HT-29 (cell line): ENCODE measurements around the gene MSH4. TPM values are rescaled to one million over a fixed set of nuclear protein-coding genes. Genes with fewer than 3 reads are reported as not detected.
A peak's percentile ranks its signal among the peaks of the same experiment; 100 is the strongest.
"Not testable (repeated sequence)": the region's sequence is repeated elsewhere in the genome, so short reads cannot be mapped to it uniquely, and the experiment has no call there.

Experiments used
- DNase-seq: peaks from one replicate; pipeline ENCODE4 v3.0.0-alpha.2; 2015; ENCODE audit warnings: low spot score
- total RNA-seq: library from RNA; depleted of rRNA; stranded (reverse); fragments of >200 nt; shearing (Covaris generic); gene quantifications from 2 replicates; pipeline ENCODE4 v1.2.3, GENCODE V29; 2014; rRNA removed

The MSH4 gene
- total RNA-seq: 0.05 and 0.16 TPM in 2 replicates

DNA sequence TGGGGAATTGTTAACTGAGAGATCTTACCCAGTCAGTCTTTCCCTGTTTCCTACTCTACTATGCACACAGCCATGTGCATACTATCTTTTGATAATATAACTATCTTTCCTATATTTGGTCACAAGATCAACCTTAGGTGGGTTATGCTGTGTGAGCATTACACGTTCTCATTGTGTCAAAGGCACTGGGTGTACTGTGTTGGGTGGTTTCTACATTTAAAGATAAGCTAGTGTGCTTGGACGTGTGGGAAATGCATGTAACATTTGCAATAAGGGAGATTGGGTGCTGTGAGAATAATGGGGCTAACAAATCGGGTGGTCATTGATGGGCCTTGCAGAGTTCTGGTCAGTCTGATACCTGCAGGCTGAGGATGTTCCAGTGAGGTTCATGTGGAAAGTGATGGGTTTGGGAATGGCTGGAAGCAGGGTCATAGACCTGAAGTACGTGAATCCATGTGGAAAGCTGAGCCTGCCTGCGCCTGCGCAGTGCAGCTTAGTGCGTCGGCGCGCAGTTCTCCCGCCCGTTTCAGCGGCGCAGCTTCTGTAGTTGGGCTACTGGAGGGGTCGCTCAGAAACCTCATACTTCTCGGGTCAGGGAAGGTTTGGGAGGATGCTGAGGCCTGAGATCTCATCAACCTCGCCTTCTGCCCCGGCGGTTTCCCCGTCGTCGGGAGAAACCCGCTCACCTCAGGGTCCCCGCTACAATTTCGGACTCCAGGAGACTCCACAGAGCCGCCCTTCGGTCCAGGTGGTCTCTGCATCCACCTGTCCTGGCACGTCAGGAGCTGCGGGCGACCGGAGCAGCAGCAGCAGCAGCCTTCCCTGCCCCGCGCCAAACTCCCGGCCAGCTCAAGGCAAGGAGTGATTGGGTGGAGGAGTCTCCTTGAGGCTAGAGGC, at the start of gene MSH4:
Gene MSH4 (plus strand): TSS at position 507 of the 897 bp plus-strand sequence. CDS start 104 bp downstream, at position 611.
- DNase-seq: no peak

DNA sequence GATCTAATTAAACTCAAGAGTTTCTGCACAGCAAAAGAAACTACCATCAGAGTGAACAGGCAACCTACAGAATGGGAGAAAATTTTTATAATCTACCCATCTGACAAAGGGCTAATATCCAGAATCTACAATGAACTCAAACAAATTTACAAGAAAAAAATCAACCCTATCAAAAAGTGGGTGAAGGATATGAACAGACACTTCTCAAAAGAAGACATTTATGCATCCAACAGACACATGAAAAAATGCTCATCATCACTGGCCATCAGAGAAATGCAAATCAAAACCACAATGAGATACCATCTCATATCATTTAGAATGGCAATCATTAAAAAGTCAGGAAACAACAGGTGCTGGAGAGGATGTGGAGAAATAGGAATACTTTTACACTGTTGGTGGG, 39.5 kb upstream of the MSH4 start:
- not testable (repeated sequence) for DNase-seq

DNA sequence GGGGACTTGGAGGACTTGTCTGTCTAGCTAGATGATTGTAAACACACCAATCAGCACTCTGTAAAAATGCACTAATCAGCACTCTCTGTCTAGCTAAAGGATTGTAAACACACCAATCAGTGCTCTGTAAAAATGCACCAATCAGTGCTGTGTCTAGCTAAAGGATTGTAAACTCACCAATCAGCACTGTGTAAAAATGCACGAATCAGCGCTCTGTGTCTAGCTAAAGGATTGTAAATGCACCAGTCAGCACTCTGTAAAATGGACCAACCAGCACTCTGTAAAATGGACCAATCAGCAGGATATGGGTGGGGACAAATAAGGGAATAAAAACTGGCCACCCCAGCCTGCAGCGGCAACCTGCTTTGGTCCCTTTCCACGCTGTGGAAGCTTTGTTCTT, 38.1 kb upstream of the MSH4 start:
- not testable (repeated sequence) for DNase-seq

DNA sequence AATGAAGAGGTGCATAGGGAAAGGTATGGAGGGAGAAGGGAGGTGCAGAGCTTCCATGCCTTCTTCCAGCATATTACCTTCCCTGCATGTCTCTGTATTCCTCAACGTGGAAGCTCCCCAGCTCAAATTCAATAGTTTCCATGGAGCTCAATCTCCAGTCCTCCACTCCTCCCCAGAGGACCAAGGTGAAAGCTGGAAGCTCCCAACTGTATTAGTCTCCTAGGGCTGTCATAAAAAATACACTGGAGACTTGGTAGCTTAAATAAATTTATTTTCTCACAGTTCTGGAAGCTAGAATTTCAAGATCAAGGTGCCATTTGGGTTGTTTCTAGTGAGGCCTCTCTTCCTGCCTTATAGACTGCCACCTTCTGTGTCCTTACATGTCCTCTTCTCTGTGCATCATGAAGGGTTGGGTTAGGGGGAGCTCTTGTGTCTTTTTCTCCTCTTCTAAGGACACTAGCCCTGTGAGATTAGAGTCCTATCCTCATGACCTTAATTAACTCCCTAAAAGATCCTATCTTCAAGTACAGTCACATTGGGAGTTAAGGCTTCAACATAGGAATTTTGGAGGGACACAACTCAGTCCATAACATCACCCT, 32.5 kb upstream of the MSH4 start:
- no peak for DNase-seq

DNA sequence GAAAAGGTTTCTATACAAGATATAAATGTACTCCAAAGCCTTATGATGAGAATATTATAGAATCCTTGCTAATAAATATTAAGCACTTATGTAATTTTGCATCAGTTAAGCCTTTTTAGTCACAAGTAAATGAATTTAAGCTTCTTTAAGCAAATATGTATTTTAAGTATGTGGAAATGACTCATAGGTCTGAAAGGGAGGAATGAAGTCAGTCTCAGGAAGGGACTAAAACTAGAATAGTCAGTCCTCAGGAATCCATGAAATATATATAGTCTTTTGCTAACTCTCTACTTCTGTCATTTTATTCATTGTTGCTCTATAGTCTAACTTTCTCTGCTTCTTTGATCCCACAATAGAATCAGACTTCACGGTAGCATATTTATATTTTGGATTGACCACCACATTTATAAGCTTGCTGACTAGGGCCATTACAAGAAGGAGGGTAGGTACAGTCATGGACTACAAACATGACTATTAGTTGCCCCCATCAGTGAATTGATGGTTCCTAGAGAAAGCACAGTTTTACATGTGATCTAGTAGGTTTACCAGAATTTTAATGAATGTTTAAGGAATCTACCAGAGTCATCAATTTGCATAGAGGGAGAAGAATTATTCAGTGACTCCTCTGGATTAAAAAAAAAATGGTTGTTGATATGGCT, 30.9 kb upstream of the MSH4 start:
- DNase-seq: no peak

DNA sequence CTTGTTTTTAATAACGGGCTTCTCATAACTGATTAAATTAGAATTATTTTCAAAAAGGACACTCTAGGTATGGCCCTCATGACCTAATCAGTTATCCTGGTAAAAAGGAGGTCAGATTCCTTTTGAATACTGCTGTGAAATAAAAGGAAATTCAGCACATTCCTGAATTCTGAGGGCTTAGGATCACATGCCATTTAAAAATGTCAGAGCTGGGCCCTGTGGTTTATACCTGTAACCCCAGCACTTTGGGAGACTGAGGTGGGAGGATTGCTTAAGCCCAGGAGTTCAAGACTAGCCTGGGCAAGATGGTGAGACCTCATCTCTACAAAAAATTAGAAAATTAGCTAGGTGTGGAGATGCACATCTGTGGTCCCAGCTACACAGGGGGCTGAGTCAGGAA, 28.7 kb upstream of the MSH4 start:
- DNase-seq: no peak

DNA sequence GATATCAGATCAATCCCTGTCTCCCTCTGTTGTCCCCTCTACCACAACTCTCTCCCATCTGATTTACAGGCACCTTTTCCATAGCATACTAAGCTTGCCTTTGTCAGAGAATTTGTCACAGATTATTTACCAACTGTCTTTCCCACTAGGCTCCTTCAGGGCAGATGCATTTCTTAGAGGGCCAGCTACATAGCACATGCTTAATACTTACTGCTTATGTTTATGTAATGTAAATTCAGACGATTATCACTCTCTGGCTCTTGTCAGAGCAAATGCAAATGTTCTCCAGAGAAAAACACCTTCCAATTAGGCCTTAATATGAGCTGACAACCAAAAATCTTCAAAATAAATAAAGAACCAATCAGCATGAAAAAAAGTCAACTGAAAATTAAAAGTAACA, 25.9 kb upstream of the MSH4 start:
- DNase-seq: no peak

DNA sequence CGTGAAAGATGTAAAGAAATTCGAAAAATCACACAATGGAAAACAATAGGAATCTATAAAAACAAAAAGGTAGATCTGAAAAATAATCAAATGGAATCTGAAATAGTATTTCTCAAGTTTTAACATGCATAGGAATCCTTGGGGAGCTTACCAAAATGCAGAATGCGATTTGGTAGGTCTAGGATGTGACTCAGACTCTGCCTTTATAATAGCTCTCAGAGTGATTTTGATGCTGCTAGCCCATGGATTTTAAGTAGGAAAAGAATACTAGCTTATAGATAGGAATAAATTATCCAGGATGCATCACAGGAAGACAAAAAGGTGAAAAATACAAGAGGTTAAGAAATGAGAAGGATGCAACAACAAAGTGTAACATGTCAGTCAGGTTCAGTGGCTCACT, 24.7 kb upstream of the MSH4 start:
- DNase-seq: no peak

DNA sequence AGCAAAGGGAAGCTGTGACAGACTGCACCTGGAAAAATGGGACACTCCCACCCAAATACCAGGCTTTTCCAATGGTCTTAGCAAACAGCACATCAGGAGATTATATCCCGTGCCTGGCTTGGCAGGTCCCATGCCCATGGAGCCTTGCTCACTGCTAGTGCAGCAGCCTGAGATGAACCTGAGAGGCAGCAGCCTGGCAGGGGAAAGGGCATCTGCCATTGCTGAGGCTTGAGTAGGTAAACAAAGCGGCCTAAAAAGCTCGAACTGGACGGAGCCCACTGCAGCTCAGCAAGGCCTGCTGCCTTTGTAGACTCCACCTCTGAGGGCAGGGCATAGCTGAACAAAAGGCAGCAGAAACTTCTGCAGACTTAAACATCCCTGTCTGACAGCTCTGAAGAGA, 18.9 kb upstream of the MSH4 start:
- DNase-seq: not testable (repeated sequence)

DNA sequence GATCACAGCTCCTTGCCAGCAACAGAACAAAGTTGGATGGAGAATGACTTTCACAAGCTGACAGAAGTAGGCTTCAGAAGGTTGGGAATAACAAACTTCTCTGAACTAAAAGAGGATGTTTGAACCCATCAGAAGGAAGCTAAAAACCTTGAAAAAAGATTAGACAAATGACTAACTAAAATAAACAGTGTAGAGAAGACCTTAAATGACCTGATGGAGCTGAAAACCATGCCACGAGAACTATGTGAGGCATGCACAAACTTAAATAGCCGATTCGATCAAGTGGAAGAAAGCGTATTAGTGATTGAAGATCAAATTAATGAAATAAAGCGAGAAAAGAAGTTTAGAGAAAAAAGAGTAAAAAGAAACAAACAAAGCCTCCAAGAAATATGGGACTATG, 18.0 kb upstream of the MSH4 start:
- not testable (repeated sequence) for DNase-seq

DNA sequence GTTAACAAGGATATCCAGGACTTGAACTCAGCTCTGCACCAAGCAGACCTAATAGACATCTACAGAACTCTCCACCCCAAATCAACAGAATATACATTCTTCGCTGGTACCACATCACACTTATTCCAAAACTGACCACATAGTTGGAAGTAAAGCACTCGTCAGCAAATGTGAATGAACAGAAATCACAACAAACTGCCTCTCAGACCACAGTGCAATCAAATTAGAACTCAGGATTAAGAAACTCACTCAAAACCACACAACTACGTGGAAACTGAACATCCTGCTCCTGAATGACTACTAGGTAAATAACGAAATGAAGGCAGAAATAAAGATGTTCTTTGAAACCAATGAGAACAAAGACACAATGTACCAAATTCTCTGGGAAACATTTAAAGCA, 16.5 kb upstream of the MSH4 start:
- not testable (repeated sequence) for DNase-seq

DNA sequence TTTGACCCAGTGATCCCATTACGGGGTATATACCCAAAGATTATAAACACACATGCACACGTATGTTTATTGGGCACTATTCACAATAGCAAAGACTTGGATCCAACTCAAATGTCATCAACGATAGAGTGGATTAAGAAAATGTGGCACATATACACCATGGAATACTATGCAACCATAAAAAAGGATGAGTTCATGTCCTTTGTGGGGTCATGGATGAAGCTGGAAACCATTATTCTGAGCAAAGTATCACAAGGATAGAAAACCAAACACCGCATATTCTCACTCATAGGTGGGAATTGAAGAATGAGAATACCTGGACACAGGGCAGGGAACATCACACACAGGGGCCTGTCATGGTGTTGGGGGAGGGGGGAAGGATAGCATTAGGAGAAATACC, 12.8 kb upstream of the MSH4 start:
- DNase-seq: not testable (repeated sequence)

DNA sequence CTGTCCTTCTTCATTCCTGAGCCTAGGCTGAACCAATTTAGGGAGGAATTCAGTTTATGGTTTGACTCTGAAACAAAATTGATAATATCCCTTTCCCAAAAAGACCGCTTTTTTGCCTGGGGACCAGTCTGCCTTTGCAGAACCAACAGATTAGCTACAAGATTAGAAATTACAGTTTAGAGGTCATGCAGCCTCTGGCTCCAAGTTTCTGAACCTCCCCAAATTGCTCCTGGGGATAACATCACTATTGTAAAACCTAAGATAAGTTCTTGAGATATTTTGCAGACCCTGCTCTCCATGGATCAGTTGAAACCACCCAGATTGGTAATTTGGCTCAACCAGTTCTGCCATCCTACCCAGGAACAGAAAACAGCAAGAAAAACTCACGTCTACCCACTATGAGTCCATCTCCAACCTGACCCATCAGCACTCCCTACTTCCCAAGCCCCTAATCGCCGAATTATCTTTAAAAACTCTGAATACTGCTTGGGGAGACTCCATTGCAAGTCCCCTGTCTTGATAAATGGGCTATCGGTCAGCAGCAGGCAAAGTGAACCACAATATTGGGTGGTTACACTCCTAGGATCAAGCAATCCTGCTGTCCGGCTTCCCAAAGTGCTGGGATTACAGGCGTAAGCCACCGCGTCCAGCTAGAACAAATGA, 11.2 kb upstream of the MSH4 start:
- no peak for DNase-seq

DNA sequence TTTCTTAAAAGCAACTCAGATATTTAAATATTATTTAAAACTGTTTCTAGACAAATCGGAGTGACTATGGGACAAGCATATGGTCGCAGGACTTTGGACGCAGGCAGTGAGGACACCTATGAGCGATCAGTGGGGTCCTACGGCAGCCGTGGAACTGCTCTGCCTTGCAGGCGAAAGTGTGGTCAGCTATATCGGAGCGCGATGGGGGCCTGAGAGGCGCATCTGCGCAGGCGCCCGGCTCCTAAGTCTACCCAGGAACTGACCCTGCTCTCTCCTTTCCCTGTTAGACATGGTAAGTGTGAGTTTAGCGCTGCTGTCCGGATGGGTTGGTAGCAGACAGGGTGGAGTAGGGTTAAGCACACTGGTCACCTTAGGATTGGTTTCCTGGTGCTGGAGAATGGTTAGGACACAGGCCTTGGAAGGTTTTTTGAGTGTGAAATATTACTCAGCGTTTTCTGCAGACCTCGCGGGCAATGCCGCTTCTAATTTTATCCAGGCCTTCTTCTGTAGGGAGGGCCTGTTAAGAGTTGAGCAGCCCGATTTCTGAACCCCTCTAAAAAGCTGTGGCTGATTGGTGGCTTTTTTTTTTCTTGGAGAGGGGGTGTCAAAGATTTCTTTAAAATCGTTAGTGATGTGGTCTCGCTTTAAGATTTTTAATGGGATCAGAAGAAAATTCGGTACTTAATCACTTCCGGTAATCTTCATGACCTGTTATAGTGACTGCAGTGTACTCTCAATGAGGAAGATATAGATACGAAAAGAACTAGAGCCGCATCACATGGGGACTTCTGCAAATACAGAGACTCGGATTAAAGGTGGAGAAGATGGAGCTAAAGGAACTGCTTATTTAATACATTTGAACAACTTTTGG, 10.5 kb upstream of the MSH4 start, which contains the start of gene RABGGTB:
Gene RABGGTB (plus strand): TSS at position 274 of the 871 bp plus-strand sequence. CDS start 16 bp downstream, at position 290.
- DNase-seq: peak; percentile 97

DNA sequence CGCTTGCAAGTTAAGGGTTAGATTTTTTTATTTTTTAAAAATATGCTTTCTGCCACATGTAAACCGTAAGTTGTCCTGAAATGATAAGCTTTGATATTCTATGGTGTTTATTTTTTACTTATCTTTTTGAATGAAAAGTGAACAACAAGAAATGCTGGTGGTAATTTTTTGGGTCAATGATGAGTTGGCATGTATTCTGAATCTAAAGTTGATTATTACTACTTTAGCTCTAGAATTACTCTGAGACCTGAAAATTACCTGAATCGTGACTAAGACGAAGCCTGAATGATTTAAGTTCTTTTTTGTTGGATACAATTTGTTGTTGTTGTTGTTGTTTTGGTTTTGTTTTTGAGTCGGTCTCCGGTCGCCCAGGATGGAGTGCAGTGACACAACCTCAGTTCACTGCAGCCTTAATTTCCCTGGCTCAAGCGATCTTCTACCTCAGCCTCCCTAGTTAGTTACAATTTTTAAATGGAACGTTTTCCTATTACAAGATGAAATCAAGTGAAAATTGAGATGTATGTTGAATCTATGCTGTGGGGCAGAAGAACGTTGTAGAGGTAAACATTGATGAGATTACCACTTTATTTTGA, 9.7 kb upstream of the MSH4 start:
- DNase-seq: no peak

DNA sequence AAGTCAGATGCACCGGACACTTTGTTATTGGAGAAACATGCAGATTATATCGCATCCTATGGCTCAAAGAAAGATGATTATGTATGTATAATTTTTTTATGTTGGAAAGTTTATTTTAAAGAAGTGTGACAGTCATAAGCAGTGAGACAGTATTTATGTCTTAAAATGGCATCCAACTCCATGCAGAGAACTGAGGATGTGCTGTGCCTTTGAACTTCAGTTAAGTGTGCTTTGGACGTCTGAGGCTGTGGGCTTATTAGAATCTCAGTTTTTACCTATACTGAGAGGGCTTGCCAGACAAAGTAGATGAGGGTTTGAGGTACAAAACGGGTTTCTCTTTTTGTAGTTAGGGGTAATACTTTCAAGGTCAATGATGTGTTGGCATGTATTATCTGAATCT, 9.2 kb upstream of the MSH4 start:
- DNase-seq: no peak

DNA sequence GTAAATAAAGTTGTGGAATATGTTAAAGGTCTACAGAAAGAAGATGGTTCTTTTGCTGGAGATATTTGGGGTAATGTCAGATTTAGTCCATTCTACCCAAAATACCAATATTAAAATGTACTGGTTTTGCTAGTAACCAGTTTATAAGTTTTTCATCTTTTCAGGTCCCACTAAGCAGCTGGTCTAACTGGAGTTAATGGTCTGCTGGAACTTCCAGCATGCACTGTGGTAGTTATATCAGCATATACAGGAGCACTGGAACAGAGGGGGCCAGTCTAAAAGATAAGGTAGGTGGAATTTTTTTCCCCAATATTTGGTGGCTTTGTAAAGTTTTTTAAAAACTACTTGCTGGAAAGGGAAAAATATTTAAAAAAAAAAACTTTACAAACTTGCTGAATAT, 6.7 kb upstream of the MSH4 start:
- no peak for DNase-seq

DNA sequence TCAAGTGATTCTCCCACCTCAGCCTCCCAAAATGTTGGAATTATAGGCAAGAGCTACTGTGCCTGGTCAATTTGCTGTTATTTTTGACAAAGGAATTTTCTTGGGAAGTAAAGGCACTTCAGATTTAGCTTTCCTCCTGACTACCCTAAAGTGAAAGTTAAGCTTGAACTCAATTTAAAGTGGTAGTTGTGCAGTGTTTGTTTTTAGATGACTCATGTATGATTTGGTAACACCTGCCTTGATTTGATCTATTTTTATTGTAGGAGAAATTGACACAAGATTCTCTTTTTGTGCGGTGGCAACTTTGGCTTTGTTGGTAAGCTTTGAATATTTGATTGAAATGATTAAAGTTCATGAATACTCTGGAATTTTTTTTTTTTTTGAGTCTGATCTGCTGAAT, 5.7 kb upstream of the MSH4 start:
- peak; percentile 55 for DNase-seq

DNA sequence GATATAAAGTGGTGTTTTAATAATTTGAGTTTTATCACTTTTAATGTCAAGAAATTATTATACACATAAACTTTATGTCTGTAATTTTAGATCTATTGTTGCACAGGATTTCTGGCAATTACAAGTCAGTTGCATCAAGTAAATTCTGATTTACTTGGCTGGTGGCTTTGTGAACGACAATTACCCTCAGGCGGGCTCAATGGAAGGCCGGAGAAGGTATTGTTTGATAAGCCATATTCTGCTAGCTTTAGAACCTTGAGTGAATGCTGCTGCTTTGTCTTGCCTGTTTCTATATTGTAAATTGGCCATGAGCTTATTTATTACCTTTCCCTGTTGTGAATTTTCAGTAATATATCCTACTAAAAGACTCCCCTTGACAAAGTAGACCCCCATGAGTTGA, 4.6 kb upstream of the MSH4 start:
- DNase-seq: no peak

DNA sequence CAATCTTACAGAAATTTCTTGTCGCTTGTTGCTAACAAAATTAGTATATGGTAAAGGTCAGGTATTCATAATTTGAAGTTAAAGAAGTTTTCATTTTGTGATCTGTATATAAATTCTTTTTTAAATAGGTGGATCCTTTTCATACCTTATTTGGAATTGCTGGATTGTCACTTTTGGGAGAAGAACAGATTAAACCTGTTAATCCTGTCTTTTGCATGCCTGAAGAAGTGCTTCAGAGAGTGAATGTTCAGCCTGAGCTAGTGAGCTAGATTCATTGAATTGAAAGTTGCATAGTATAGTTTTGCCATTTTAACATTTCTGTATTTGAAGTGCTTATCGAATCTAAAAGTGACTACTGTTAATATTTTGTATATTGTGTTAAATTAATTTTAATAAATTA, 2.3 kb upstream of the MSH4 start:
- DNase-seq: no peak
